Neuronal stem cell (in vitro differentiated cells): Measurements from ENCODE around the gene PKD1.
"Not testable (repeated sequence)": the region's sequence is repeated elsewhere in the genome, so short reads cannot be mapped to it uniquely, and the experiment has no call there.

Experiments
- DNase-seq: peaks from one replicate; pipeline ENCODE4 v3.0.0-alpha.2; 2013; ENCODE audit warnings: low spot score
- H2AFZ ChIP-seq: one replicate; pipeline ENCODE4 v1.6.1; 2013; ENCODE audit warnings: mild to moderate bottlenecking, low read length, inconsistent platforms
- H2AK5ac ChIP-seq: 2 replicates; pipeline ENCODE4 v1.6.1; 2013; ENCODE audit warnings: low read depth, mild to moderate bottlenecking, inconsistent platforms, low read length, moderate library complexity, mixed read lengths
- H2BK120ac ChIP-seq: 2 replicates; pipeline ENCODE4 v1.6.1; 2013; ENCODE audit warnings: low read depth, mild to moderate bottlenecking, inconsistent platforms, low read length, moderate library complexity, mixed read lengths
- H2BK12ac ChIP-seq: one replicate; pipeline ENCODE4 v1.6.1; 2013; ENCODE audit warnings: low read length, inconsistent platforms
- H2BK15ac ChIP-seq: 2 replicates; pipeline ENCODE4 v1.6.1; 2013; ENCODE audit warnings: mild to moderate bottlenecking, low read length, inconsistent platforms, mixed read lengths
- H2BK5ac ChIP-seq: one replicate; pipeline ENCODE4 v1.6.1; 2013; ENCODE audit warnings: inconsistent platforms, mild to moderate bottlenecking, low read length, moderate library complexity
- H3K14ac ChIP-seq: one replicate; pipeline ENCODE4 v1.6.1; 2013; ENCODE audit warnings: low read length, inconsistent platforms
- H3K18ac ChIP-seq: 2 replicates; pipeline ENCODE4 v1.6.1; 2013; ENCODE audit warnings: low read length, inconsistent platforms
- H3K23ac ChIP-seq: 2 replicates; pipeline ENCODE4 v1.6.1; 2013; ENCODE audit warnings: low read depth, mild to moderate bottlenecking, mixed read lengths, low read length, inconsistent platforms; ENCODE audit not compliant: poor library complexity
- H3K27ac ChIP-seq: replicated peaks from 3 replicates; pipeline ENCODE4 v1.5.1; 2013; ENCODE audit warnings: low read length, inconsistent platforms
- H3K27me3 ChIP-seq, 3 experiments: 2 replicates each; pipeline ENCODE4 v1.6.1; 2013; ENCODE audit warnings: low read length in 3 of 3, mild to moderate bottlenecking in 2 of 3, inconsistent platforms in 1 of 3, low read depth in 1 of 3, mixed read lengths in 1 of 3, moderate library complexity in 1 of 3; ENCODE audit not compliant: control insufficient read depth in 3 of 3, insufficient read depth in 3 of 3
- H3K36me3 ChIP-seq, 2 donors: replicated peaks in 1 of 2; 2 replicates each; pipeline ENCODE4 v1.6.1; 2013; ENCODE audit warnings: low read length in 2 of 2; ENCODE audit not compliant: control insufficient read depth in 2 of 2, insufficient read depth in 2 of 2
- H3K4ac ChIP-seq: 2 replicates; pipeline ENCODE4 v1.6.1; 2013; ENCODE audit warnings: inconsistent platforms, mild to moderate bottlenecking, low read length, moderate library complexity
- H3K4me1 ChIP-seq, 2 donors: 1 replicate in 1 of 2; 2 replicates in 1 of 2; pipeline ENCODE4 v1.6.1; 2013; ENCODE audit warnings: low read length in 2 of 2, low read depth in 1 of 2; ENCODE audit not compliant: control insufficient read depth in 2 of 2, insufficient read depth in 1 of 2
- H3K4me2 ChIP-seq: one replicate; pipeline ENCODE4 v1.6.1; 2013; ENCODE audit warnings: mild to moderate bottlenecking, low read length, inconsistent platforms; ENCODE audit not compliant: insufficient read depth, poor library complexity, severe bottlenecking
- H3K4me3 ChIP-seq, 2 donors: 2 replicates each; pipeline ENCODE4 v1.5.1; 2013; ENCODE audit warnings: low read length in 2 of 2, mild to moderate bottlenecking in 2 of 2, inconsistent platforms in 1 of 2, moderate library complexity in 1 of 2
- H3K79me1 ChIP-seq: one replicate; pipeline ENCODE4 v1.6.1; 2013; ENCODE audit warnings: low read depth, mild to moderate bottlenecking, inconsistent platforms, low read length, moderate library complexity
- H3K9ac ChIP-seq: one replicate; pipeline ENCODE4 v1.6.1; 2013; ENCODE audit warnings: mild to moderate bottlenecking, low read depth, low read length, inconsistent platforms; ENCODE audit not compliant: poor library complexity
- H3K9me3 ChIP-seq, 2 donors: replicated peaks in 1 of 2; 2 replicates each; pipeline versions ENCODE3 to v1.6.1; 2013; ENCODE audit warnings: low read length in 2 of 2, mild to moderate bottlenecking in 2 of 2, inconsistent platforms in 1 of 2, low read depth in 1 of 2, mixed read lengths in 1 of 2, moderate library complexity in 1 of 2; ENCODE audit not compliant: control insufficient read depth in 2 of 2, insufficient read depth in 1 of 2
- H4K8ac ChIP-seq: one replicate; pipeline ENCODE4 v1.6.1; 2013; ENCODE audit warnings: low read depth, mild to moderate bottlenecking, inconsistent platforms, low read length, moderate library complexity
- H4K91ac ChIP-seq: one replicate; pipeline ENCODE4 v1.6.1; 2013; ENCODE audit warnings: low read length, low read depth, mild to moderate bottlenecking, inconsistent platforms; ENCODE audit not compliant: poor library complexity
- WGBS, 2 donors: extraction: QIAGEN DNeasy Blood & Tissue Kit; methylation state at CpG; one replicate each; pipeline ENCODE4 v1.1.7; 2013; ENCODE audit warnings: missing lambda C conversion rate in 2 of 2, mixed read lengths in 1 of 2; ENCODE audit not compliant: insufficient read length in 2 of 2, insufficient replicate concordance in 1 of 2; ENCODE audit errors: extremely low coverage in 2 of 2; 5-methylcytosine and 5-hydroxymethylcytosine counted together

The PKD1 gene

DNA sequence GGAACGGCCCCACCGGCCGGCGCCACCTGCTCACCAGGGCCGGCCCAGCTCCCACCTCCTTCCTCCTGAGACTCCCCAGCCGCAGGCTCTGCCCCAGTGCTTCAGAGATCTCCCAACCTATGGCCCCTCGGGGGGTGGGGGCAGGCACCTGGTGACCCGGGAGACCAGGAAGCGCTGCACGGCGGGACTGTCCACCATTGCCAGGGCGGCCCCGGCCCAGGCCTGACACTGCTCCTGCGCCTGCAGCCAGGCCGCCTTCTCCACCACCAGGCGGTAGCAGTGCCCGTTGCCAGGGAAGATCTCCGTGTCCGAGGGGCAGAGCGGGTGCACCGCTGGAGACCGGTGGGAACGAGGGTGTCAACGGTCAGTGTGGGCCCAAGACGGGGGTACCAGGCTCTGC is 18.4 kb downstream of the PKD1 start:
- no CpG with 5 or more reads among the region's 25 CpGs for WGBS, 2 donors
- H2BK12ac ChIP-seq, H2AFZ ChIP-seq, DNase-seq, H3K9ac ChIP-seq, H3K4me3 ChIP-seq, H3K27ac ChIP-seq, H3K4me1 ChIP-seq, H4K8ac ChIP-seq, H2BK120ac ChIP-seq, H3K4me2 ChIP-seq, H3K36me3 ChIP-seq, H2AK5ac ChIP-seq, H2BK15ac ChIP-seq, H3K4ac ChIP-seq, H3K23ac ChIP-seq, H4K91ac ChIP-seq, H3K9me3 ChIP-seq, H3K27me3 ChIP-seq, H3K79me1 ChIP-seq, H2BK5ac ChIP-seq, H3K14ac ChIP-seq, H3K18ac ChIP-seq: not testable (repeated sequence)

- not testable (repeated sequence) for H3K36me3 ChIP-seq, H3K9me3 ChIP-seq, H4K91ac ChIP-seq, H2BK12ac ChIP-seq, H3K4me1 ChIP-seq, H2AFZ ChIP-seq, H3K27me3 ChIP-seq, H2BK120ac ChIP-seq, DNase-seq, H3K27ac ChIP-seq, H3K23ac ChIP-seq, H3K4me3 ChIP-seq, H3K14ac ChIP-seq, H2BK5ac ChIP-seq, H4K8ac ChIP-seq, H3K4me2 ChIP-seq, H2BK15ac ChIP-seq, H3K79me1 ChIP-seq, H3K18ac ChIP-seq, H2AK5ac ChIP-seq, H3K9ac ChIP-seq, H3K4ac ChIP-seq
- WGBS, 2 donors: no CpG with 5 or more reads among the region's 24 CpGs
These were observed 19.3 kb downstream of the PKD1 start for GRCh38 chr16:2116428-2116827.

- no peak overlapping the region for H3K14ac ChIP-seq
These were observed 20.1 kb downstream of the PKD1 start for GRCh38 chr16:2115591-2115973.

GRCh38 chr16:2114885-2115590 is 20.7 kb downstream of the PKD1 start:
- H2AFZ ChIP-seq, DNase-seq, H4K8ac ChIP-seq, H2BK12ac ChIP-seq, H3K4me1 ChIP-seq, H3K4ac ChIP-seq, H4K91ac ChIP-seq, H3K23ac ChIP-seq, H3K4me2 ChIP-seq, H2BK15ac ChIP-seq, H3K4me3 ChIP-seq, H2AK5ac ChIP-seq, H3K18ac ChIP-seq, H2BK120ac ChIP-seq, H3K9me3 ChIP-seq, H3K27ac ChIP-seq, H3K9ac ChIP-seq, H3K79me1 ChIP-seq, H3K14ac ChIP-seq, H3K27me3 ChIP-seq, H2BK5ac ChIP-seq: not testable (repeated sequence)
- H3K36me3 ChIP-seq: peaks cover 0 to 13% of the 10 kb centered on the region in 2 donors
- no CpG with 5 or more reads among the region's 34 CpGs for WGBS, 2 donors

More at GRCh38 chr16:2115591-2115973, 20.1 kb downstream of the PKD1 start:
- no peak overlapping the region for H2BK120ac ChIP-seq
- no peak overlapping the region for H3K4ac ChIP-seq
- H3K36me3 ChIP-seq: peaks cover 0 to 13% of the 10 kb centered on the region in 2 donors
- H3K27ac ChIP-seq: no peak overlapping the region
- no peak overlapping the region for H2BK5ac ChIP-seq
- no peak overlapping the region for H3K9ac ChIP-seq
- DNase-seq: no peak
- H2BK12ac ChIP-seq: no peak overlapping the region
- H2BK15ac ChIP-seq: no peak overlapping the region
- H4K8ac ChIP-seq: no peak overlapping the region
- WGBS, 2 donors: no CpG with 5 or more reads among the region's 13 CpGs
- H2AFZ ChIP-seq: no peak overlapping the region
- H3K4me3 ChIP-seq: no peak overlapping the region
- no peaks in the 10 kb centered on the region for H3K4me1 ChIP-seq
- H2AK5ac ChIP-seq: no peak overlapping the region
- H3K18ac ChIP-seq: no peak overlapping the region
- peaks cover 3% of the 10 kb centered on the region for H3K79me1 ChIP-seq
- no peaks in the 10 kb centered on the region for H3K27me3 ChIP-seq
- no peak overlapping the region for H3K4me2 ChIP-seq
- no peaks in the 10 kb centered on the region for H3K9me3 ChIP-seq
- H4K91ac ChIP-seq: no peak overlapping the region
- no peak overlapping the region for H3K23ac ChIP-seq
